GM19043 (cell line): ENCODE measurements around the gene IFNA13.

Experiments used
- ATAC-seq: cut with Tn5 transposase; IDR thresholded peaks from one replicate; pipeline ENCODE4 v1.9.1; 2021; ENCODE audit warnings: low read depth; ENCODE audit not compliant: unreplicated experiment

IFNA13 gene

GRCh38 chr9:21362287-21362686 lies 5.6 kb downstream of the IFNA13 start:
- no peak for ATAC-seq

- peak; percentile 73 for ATAC-seq
Observed at GRCh38 chr9:21357479-21358460, 10.1 kb downstream of the IFNA13 start.

- ATAC-seq = no peak
Observed at GRCh38 chr9:21350787-21351186, 17.1 kb downstream of the IFNA13 start, which contains the start of gene IFNA6. Gene IFNA6, minus strand, starts transcription at chr9:21350887. Its CDS starts 0 bp downstream, at chr9:21350887.

GRCh38 chr9:21348430-21348970 lies 19.4 kb downstream of the IFNA13 start:
- ATAC-seq = no peak

- no peak for ATAC-seq
Observed at GRCh38 chr9:21340735-21341134, 27.1 kb downstream of the IFNA13 start.

- ATAC-seq = no peak
Observed at GRCh38 chr9:21336457-21336856, 31.4 kb downstream of the IFNA13 start.

GRCh38 chr9:21334701-21335632 lies 32.9 kb downstream of the IFNA13 start, which contains the start of gene KLHL9:
Gene KLHL9, minus strand, starts transcription at chr9:21335404. Its CDS starts 545 bp downstream, at chr9:21334859.
- peak; percentile 86 for ATAC-seq

GRCh38 chr9:21333226-21333625 lies 34.6 kb downstream of the IFNA13 start:
- ATAC-seq = no peak

- ATAC-seq = no peak
Observed at GRCh38 chr9:21331676-21332402, 36.0 kb downstream of the IFNA13 start.

GRCh38 chr9:21326526-21327139 lies 41.2 kb downstream of the IFNA13 start:
- peak; percentile 86 for ATAC-seq

- no peak for ATAC-seq
Observed at GRCh38 chr9:21324047-21324446, 43.8 kb downstream of the IFNA13 start.

- ATAC-seq = no peak
Observed at GRCh38 chr9:21322911-21323461, 44.9 kb downstream of the IFNA13 start.

GRCh38 chr9:21320465-21320864 lies 47.4 kb downstream of the IFNA13 start:
- no peak for ATAC-seq

GRCh38 chr9:21317956-21318923 lies 49.6 kb downstream of the IFNA13 start:
- ATAC-seq = peak; percentile 65
